SK-N-SH treated with all-trans-retinoic acid at 6 μM for 48 hours (cell line): Measurements from ENCODE around the gene EMX2.

Experiments
- BACH2 ChIP-seq: fragments of 250-450 bp; sonication (Bioruptor Pico); IDR thresholded peaks from 2 replicates; pipeline ENCODE4 v1.9.0; 2021; ENCODE audit warnings: mild to moderate bottlenecking, borderline replicate concordance
- GLIS3 ChIP-seq: fragments of 250-450 bp; sonication (Bioruptor Pico); IDR thresholded peaks from 2 replicates; pipeline ENCODE4 v1.5.0; 2020; ENCODE audit warnings: mild to moderate bottlenecking, moderate library complexity
- RARB ChIP-seq: fragments of 250-450 bp; sonication (Bioruptor Pico); IDR thresholded peaks from 2 replicates; pipeline ENCODE4 v1.8.0; 2021; ENCODE audit warnings: mild to moderate bottlenecking, moderate library complexity
- TOX ChIP-seq: fragments of 250-450 bp; sonication (Bioruptor Pico); IDR thresholded peaks from 2 replicates; pipeline ENCODE4 v1.8.0; 2021; ENCODE audit warnings: mild to moderate bottlenecking, moderate library complexity, borderline replicate concordance
- ZFP30 ChIP-seq: fragments of 450-650 bp; formaldehyde crosslinking; IDR thresholded peaks from 2 replicates; pipeline ENCODE4 v1.5.0; 2022; ENCODE audit warnings: mild to moderate bottlenecking, moderate library complexity

DNA sequence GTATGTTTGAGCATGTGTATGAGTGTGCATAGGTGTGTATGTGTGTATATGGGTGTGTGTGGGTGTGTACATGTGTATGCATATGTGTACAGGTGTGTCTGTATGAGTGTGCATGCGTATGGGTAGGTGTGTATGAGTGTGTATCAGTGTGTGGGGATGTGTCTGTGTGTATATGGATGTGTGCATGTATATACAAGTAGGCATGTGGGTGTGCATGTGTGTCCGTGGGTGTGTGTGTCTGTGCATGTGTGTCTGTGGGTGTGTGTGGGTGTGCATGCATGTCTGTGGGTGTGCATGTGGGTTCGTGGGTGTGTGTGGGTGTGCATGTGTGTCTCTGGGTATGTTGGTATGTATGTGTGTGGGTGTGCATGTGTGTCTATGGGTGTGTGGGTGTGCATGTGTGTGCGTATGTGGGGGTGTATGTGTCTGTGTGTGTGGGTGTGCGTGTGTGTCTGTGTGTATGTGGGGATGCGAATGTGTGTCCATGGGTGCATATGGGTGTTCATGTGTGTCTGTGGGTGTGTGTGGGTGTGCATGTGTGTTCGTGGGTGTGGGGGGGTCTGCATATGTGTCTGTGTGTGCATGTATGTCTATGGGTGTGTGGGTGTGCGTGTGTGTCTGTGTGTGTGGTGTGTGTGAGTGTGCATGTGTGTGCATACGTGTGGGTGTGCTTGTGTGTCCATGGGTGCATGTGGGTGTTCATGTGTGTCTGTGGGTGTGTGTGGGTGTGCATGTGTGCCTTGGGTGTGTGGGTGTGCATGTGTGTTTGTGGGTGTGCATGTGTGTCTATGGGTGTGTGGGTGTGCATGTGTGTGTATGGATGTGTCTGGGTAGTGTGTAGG lies 20.6 kb downstream of the EMX2 start:
- TF ChIP-seq BACH2 (no peak), ZFP30 (CRISPR knock-in tag) (no peak), RARB (no peak), GLIS3 (CRISPR knock-in tag) (no peak), TOX (CRISPR knock-in tag) (no peak)
